DOHH2 (cell line): ENCODE results near the gene IMMP2L.

ENCODE experiments used
- H3F3A ChIP-seq: fragments of 200-600 bp; sonication (generic), shearing (Covaris generic); 2 replicates; pipeline ENCODE4 v1.6.0; 2016; ENCODE audit warnings: antibody characterized with exemption, mild to moderate bottlenecking; ENCODE audit not compliant: control insufficient read depth, insufficient read depth
- H3K27ac ChIP-seq: fragments of 200-600 bp; sonication (generic); 2 replicates; pipeline ENCODE4 v1.5.1; 2014; ENCODE audit warnings: low read depth, mild to moderate bottlenecking, low read length, moderate library complexity
- H3K27me3 ChIP-seq: fragments of 200-600 bp; sonication (generic); 2 replicates; pipeline ENCODE4 v1.6.1; 2014; ENCODE audit warnings: mild to moderate bottlenecking, low read length, mixed read lengths; ENCODE audit not compliant: control insufficient read depth
- H3K36me3 ChIP-seq: fragments of 200-600 bp; sonication (generic); 2 replicates; pipeline ENCODE4 v1.6.1; 2014; ENCODE audit warnings: mild to moderate bottlenecking, low read length, moderate library complexity, mixed read lengths; ENCODE audit not compliant: control insufficient read depth
- H3K4me1 ChIP-seq: fragments of 200-600 bp; sonication (generic); 2 replicates; pipeline ENCODE4 v1.6.1; 2014; ENCODE audit warnings: mild to moderate bottlenecking, low read length, mixed read lengths; ENCODE audit not compliant: control insufficient read depth
- H3K4me2 ChIP-seq: fragments of 200-600 bp; sonication (generic); 2 replicates; pipeline ENCODE4 v1.6.0; 2014; ENCODE audit warnings: mild to moderate bottlenecking, low read length, moderate library complexity
- H3K4me3 ChIP-seq: fragments of 200-600 bp; sonication (generic); 2 replicates; pipeline ENCODE4 v1.5.1; 2014; ENCODE audit warnings: mild to moderate bottlenecking, low read length, mixed read lengths
- H3K79me2 ChIP-seq: fragments of 200-600 bp; sonication (generic); 2 replicates; pipeline ENCODE4 v1.6.1; 2014; ENCODE audit warnings: mild to moderate bottlenecking, low read length, mixed read lengths; ENCODE audit not compliant: control insufficient read depth
- H3K9me2 ChIP-seq: fragments of 200-600 bp; sonication (generic); replicated peaks from 2 replicates; pipeline ENCODE4 v1.6.1; 2014; ENCODE audit warnings: mild to moderate bottlenecking, low read length, mixed read lengths; ENCODE audit not compliant: control insufficient read depth
- H3K9me3 ChIP-seq: fragments of 200-600 bp; sonication (generic); 2 replicates; pipeline ENCODE4 v1.6.1; 2014; ENCODE audit warnings: antibody characterized with exemption, low read length, mixed read lengths; ENCODE audit not compliant: control insufficient read depth, insufficient read depth
- H4K20me1 ChIP-seq: fragments of 200-600 bp; sonication (generic); 2 replicates; pipeline ENCODE4 v1.6.0; 2014; ENCODE audit warnings: low read depth, mild to moderate bottlenecking, antibody characterized with exemption, low read length, moderate library complexity; ENCODE audit not compliant: control insufficient read depth, insufficient read depth
- CTCF ChIP-seq: fragments of 200-600 bp; sonication (generic); IDR thresholded peaks from one replicate; pipeline ENCODE4 v1.5.1; 2014; ENCODE audit warnings: antibody characterized with exemption, mild to moderate bottlenecking, low read depth, low read length; ENCODE audit not compliant: poor library complexity, severe bottlenecking
- EZH2phosphoT487 ChIP-seq: fragments of 200-600 bp; sonication (generic); IDR thresholded peaks from 2 replicates; pipeline ENCODE4 v1.6.1; 2017; ENCODE audit warnings: borderline replicate concordance, mild to moderate bottlenecking, antibody characterized with exemption, low read length, moderate library complexity, mixed read lengths

Gene IMMP2L

GRCh38 chr7:111049971-111050680, 512.2 kb downstream of the IMMP2L start:
- Histone ChIP-seq H3K27ac (no peak overlapping the region), H3K9me2 (no peaks in the 10 kb centered on the region), H3K9me3 (no peaks in the 10 kb centered on the region), H3K4me2 (no peak overlapping the region), H3K79me2 (no peaks in the 10 kb centered on the region), H3F3A (0 out of 2 replicates have a peak, but pooled peaks cover 2% of the 10 kb centered on the region), H3K4me1 (0 out of 2 replicates have a peak, but pooled peaks cover under 1% of the 10 kb centered on the region), H3K36me3 (no peaks in the 10 kb centered on the region), H4K20me1 (no peaks in the 10 kb centered on the region), H3K4me3 (no peak overlapping the region), H3K27me3 (no peaks in the 10 kb centered on the region)
- TF ChIP-seq CTCF (no peak), EZH2phosphoT487 (no peak)

- H3K79me2 ChIP-seq, result no peaks in the 10 kb centered on the region
- no peaks in the 10 kb centered on the region for H3K27me3 ChIP-seq
- H3F3A ChIP-seq, result 0 out of 2 replicates have a peak, but pooled peaks cover 2% of the 10 kb centered on the region
- no peak for TF ChIP-seq EZH2phosphoT487
- no peak for TF ChIP-seq CTCF
- no peak overlapping the region for H3K4me3 ChIP-seq
- no peaks in the 10 kb centered on the region for H3K9me2 ChIP-seq
- no peak overlapping the region for H3K4me2 ChIP-seq
- no peaks in the 10 kb centered on the region for H3K36me3 ChIP-seq
- no peaks in the 10 kb centered on the region for H3K4me1 ChIP-seq
- H3K27ac ChIP-seq, result no peak overlapping the region
- no peaks in the 10 kb centered on the region for H4K20me1 ChIP-seq
- no peaks in the 10 kb centered on the region for H3K9me3 ChIP-seq
These were observed 514.7 kb downstream of the IMMP2L start for GRCh38 chr7:111047595-111047994.

GRCh38 chr7:111045449-111045848, 516.8 kb downstream of the IMMP2L start:
- no peak for TF ChIP-seq EZH2phosphoT487
- Histone ChIP-seq H3K27me3 (no peaks in the 10 kb centered on the region), H3F3A (0 out of 2 replicates have a peak, but pooled peaks cover 2% of the 10 kb centered on the region), H3K79me2 (no peaks in the 10 kb centered on the region), H3K4me2 (no peak overlapping the region), H3K4me1 (no peaks in the 10 kb centered on the region), H3K36me3 (no peaks in the 10 kb centered on the region), H3K9me2 (no peaks in the 10 kb centered on the region), H3K9me3 (no peaks in the 10 kb centered on the region), H4K20me1 (no peaks in the 10 kb centered on the region), H3K4me3 (no peak overlapping the region), H3K27ac (no peak overlapping the region)

GRCh38 chr7:111043561-111043960, 518.7 kb downstream of the IMMP2L start:
- Histone ChIP-seq H3K79me2 (no peaks in the 10 kb centered on the region), H4K20me1 (no peaks in the 10 kb centered on the region), H3F3A (0 out of 2 replicates have a peak, but pooled peaks cover 2% of the 10 kb centered on the region), H3K4me2 (no peak overlapping the region), H3K9me3 (no peaks in the 10 kb centered on the region), H3K27me3 (no peaks in the 10 kb centered on the region), H3K9me2 (no peaks in the 10 kb centered on the region), H3K27ac (no peak overlapping the region), H3K4me3 (no peak overlapping the region), H3K4me1 (no peaks in the 10 kb centered on the region), H3K36me3 (no peaks in the 10 kb centered on the region)
- no peak for TF ChIP-seq EZH2phosphoT487
- no peak for TF ChIP-seq CTCF
